Measurements from ENCODE around the gene ZNF492.
A peak's percentile ranks its signal among the peaks of the same experiment; 100 is the strongest.
"Not testable (repeated sequence)": the region's sequence is repeated elsewhere in the genome, so short reads cannot be mapped to it uniquely, and the experiment has no call there.

The ZNF492 gene

GRCh38 chr19:22633706-22634449 is at the start of gene ZNF492:
ZNF492 (plus strand) TSS chr19:22634324; CDS start chr19:22653400, 19,076 bp downstream.
- POLR2A ChIA-PET = interaction anchor here (0.6 kb wide), 1 partner anchor 1115 kb away, joined by 3 read pairs; no protein-coding TSS in a partner anchor
- peak within 1 kb of the TSS; percentile 76 for H3K4me3 ChIP-seq (ENCODE audit: low read depth, low read length)
- peak; percentile 47 for DNase-seq (ENCODE audit: low read depth, low spot score)
- CTCF ChIA-PET = not testable (repeated sequence)

- ChIA-PET POLR2A (no interaction called here), CTCF (no interaction called here)
- no peak for TF ChIP-seq CTCF (IDR thresholded peaks at IDR 0.05; ENCODE audit: insufficient read depth, low read length, missing control alignments)
- DNase-seq (ENCODE audit: low read depth, low spot score) = no peak
- H3K4me3 ChIP-seq (ENCODE audit: low read depth, low read length) = no peak overlapping the region
Measured at GRCh38 chr19:22595422-22595821, 38.7 kb upstream of the ZNF492 start.

GRCh38 chr19:22595918-22596341 is 38.2 kb upstream of the ZNF492 start:
- no peak for TF ChIP-seq CTCF (IDR thresholded peaks at IDR 0.05; ENCODE audit: insufficient read depth, low read length, missing control alignments)
- CTCF ChIA-PET = no interaction called here
- POLR2A ChIA-PET = no interaction called here
- no peak for DNase-seq (ENCODE audit: low read depth, low spot score)
- H3K4me3 ChIP-seq (ENCODE audit: low read depth, low read length) = no peak overlapping the region

GRCh38 chr19:22600690-22601648 is 33.2 kb upstream of the ZNF492 start:
- no peak overlapping the region for H3K4me3 ChIP-seq (ENCODE audit: low read depth, low read length)
- DNase-seq (ENCODE audit: low read depth, low spot score) = no peak
- ChIA-PET CTCF (no interaction called here), POLR2A (no interaction called here)
- no peak for TF ChIP-seq CTCF (IDR thresholded peaks at IDR 0.05; ENCODE audit: insufficient read depth, low read length, missing control alignments)

GRCh38 chr19:22601906-22602630 is 32.1 kb upstream of the ZNF492 start:
- no peak overlapping the region for H3K4me3 ChIP-seq (ENCODE audit: low read depth, low read length)
- ChIA-PET POLR2A (no interaction called here), CTCF (no interaction called here)
- no peak for TF ChIP-seq CTCF (IDR thresholded peaks at IDR 0.05; ENCODE audit: insufficient read depth, low read length, missing control alignments)
- no peak for DNase-seq (ENCODE audit: low read depth, low spot score)

GRCh38 chr19:22602631-22603272 is 31.4 kb upstream of the ZNF492 start:
- no peak for TF ChIP-seq CTCF (IDR thresholded peaks at IDR 0.05; ENCODE audit: insufficient read depth, low read length, missing control alignments)
- CTCF ChIA-PET = no interaction called here
- DNase-seq (ENCODE audit: low read depth, low spot score) = no peak
- POLR2A ChIA-PET = no interaction called here
- H3K4me3 ChIP-seq (ENCODE audit: low read depth, low read length) = no peak overlapping the region

Data from AG04449 (cell line).